Activated naive CD8-positive, alpha-beta T cell (primary cell): ENCODE results near the gene IQCF5.
"Not testable (repeated sequence)": the region's sequence is repeated elsewhere in the genome, so short reads cannot be mapped to it uniquely, and the experiment has no call there.

ENCODE experiments used
- H3K27ac Mint-ChIP-seq: one replicate; pipeline ENCODE4 v1.8.0; 2021; ENCODE audit warnings: mixed read lengths
- H3K27me3 Mint-ChIP-seq: one replicate; pipeline ENCODE4 v1.8.0; 2021; ENCODE audit warnings: mixed read lengths
- H3K36me3 Mint-ChIP-seq: one replicate; pipeline ENCODE4 v1.8.0; 2021; ENCODE audit warnings: mixed read lengths
- H3K4me1 Mint-ChIP-seq: one replicate; pipeline ENCODE4 v1.8.0; 2021; ENCODE audit warnings: low read depth, mixed read lengths
- H3K4me3 Mint-ChIP-seq: one replicate; pipeline ENCODE4 v1.8.0; 2021; ENCODE audit warnings: mild to moderate bottlenecking, mixed read lengths
- H3K9me3 Mint-ChIP-seq: one replicate; pipeline ENCODE4 v1.8.0; 2021; ENCODE audit warnings: low read depth, mixed read lengths

IQCF5 gene

GRCh38 chr3:51886447-51886846, 11.0 kb upstream of the IQCF5 start:
- Mint-ChIP-seq H3K4me3 (no peak overlapping the region), H3K27ac (no peak overlapping the region), H3K36me3 (no peaks in the 10 kb centered on the region), H3K9me3 (no peaks in the 10 kb centered on the region), H3K4me1 (peaks cover 6% of the 10 kb centered on the region), H3K27me3 (no peaks in the 10 kb centered on the region)

- peaks cover 10% of the 10 kb centered on the region for H3K27me3 Mint-ChIP-seq
These were observed 4.5 kb upstream of the IQCF5 start for GRCh38 chr3:51879937-51880336.

DNA sequence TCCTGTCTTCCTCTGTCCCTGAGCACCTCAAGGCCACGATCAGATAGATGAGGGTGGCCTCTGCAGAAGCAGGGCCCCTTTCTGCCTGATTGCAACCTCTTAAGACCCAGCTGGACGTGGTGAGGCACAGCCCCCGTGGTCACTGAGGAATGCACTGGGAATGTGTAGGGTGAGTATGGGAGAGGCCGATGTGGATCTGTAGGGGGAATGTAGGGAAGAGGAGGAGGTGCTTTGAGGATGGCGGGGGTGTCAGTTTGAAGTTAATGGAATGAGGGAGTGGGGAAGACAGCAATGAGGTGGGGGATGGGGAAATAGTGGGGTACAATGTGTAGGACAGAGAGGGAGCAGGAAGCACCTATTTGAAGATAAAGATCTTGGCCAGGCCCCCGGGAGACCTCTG, 785 bp upstream of the IQCF5 start:
- Mint-ChIP-seq H3K4me3 (no peak overlapping the region), H3K9me3 (no peaks in the 10 kb centered on the region)

More at GRCh38 chr3:51879937-51880336, 4.5 kb upstream of the IQCF5 start:
- H3K4me3 Mint-ChIP-seq, result no peak overlapping the region
- H3K36me3 Mint-ChIP-seq, result no peaks in the 10 kb centered on the region
- no peak overlapping the region for H3K27ac Mint-ChIP-seq
- H3K4me1 Mint-ChIP-seq, result no peaks in the 10 kb centered on the region
- H3K9me3 Mint-ChIP-seq, result no peaks in the 10 kb centered on the region

GRCh38 chr3:51874889-51875288, 512 bp downstream of the IQCF5 start:
- Mint-ChIP-seq H3K4me1 (peaks cover 2% of the 10 kb centered on the region), H3K27me3 (peaks cover 5% of the 10 kb centered on the region), H3K36me3 (no peaks in the 10 kb centered on the region), H3K4me3 (no peak overlapping the region), H3K27ac (no peak overlapping the region), H3K9me3 (no peaks in the 10 kb centered on the region)

More for the DNA sequence above, 785 bp upstream of the IQCF5 start:
- H3K27ac Mint-ChIP-seq, result no peak overlapping the region
- no peaks in the 10 kb centered on the region for H3K36me3 Mint-ChIP-seq
- peaks cover 10% of the 10 kb centered on the region for H3K27me3 Mint-ChIP-seq
- H3K4me1 Mint-ChIP-seq, result peaks cover 2% of the 10 kb centered on the region

- no peaks in the 10 kb centered on the region for H3K9me3 Mint-ChIP-seq
- no peaks in the 10 kb centered on the region for H3K36me3 Mint-ChIP-seq
- no peak overlapping the region for H3K4me3 Mint-ChIP-seq
- no peak overlapping the region for H3K27ac Mint-ChIP-seq
- peaks cover 4% of the 10 kb centered on the region for H3K27me3 Mint-ChIP-seq
- H3K4me1 Mint-ChIP-seq, result peaks cover 2% of the 10 kb centered on the region
These were observed 990 bp downstream of the IQCF5 start for GRCh38 chr3:51874411-51874810.

DNA sequence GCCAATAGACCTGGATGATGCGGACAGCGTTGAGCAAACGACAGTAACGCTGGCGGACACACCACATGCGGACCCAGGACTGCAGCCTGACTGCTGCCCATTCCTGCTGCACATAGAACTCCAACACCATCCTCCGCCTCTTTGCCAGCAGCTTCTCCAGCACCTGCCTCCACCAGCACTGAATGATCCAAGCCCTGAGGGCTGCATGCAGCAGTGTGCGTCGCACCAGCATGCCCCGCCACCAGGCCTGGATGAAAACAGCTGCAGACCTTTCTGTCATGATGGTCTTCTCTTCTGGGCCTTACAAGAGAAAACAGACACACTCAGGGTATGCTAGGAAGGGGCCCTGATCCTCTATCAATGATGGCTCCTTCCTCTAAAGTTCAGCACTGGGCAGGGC, 1.5 kb downstream of the IQCF5 start:
- Mint-ChIP-seq H3K36me3 (no peaks in the 10 kb centered on the region), H3K4me3 (no peak overlapping the region), H3K9me3 (no peaks in the 10 kb centered on the region), H3K4me1 (peaks cover 2% of the 10 kb centered on the region), H3K27ac (no peak overlapping the region), H3K27me3 (peaks cover 4% of the 10 kb centered on the region)

- no peaks in the 10 kb centered on the region for H3K9me3 Mint-ChIP-seq
- H3K27ac Mint-ChIP-seq, result no peak overlapping the region
- H3K4me3 Mint-ChIP-seq, result no peak overlapping the region
- H3K4me1 Mint-ChIP-seq, result peaks cover 2% of the 10 kb centered on the region
- peaks cover 4% of the 10 kb centered on the region for H3K27me3 Mint-ChIP-seq
- H3K36me3 Mint-ChIP-seq, result no peaks in the 10 kb centered on the region
These were observed 2.1 kb downstream of the IQCF5 start for GRCh38 chr3:51873253-51873766.

- Mint-ChIP-seq H3K9me3 (no peaks in the 10 kb centered on the region), H3K4me1 (no peaks in the 10 kb centered on the region), H3K4me3 (no peak overlapping the region), H3K36me3 (no peaks in the 10 kb centered on the region), H3K27me3 (peaks cover 4% of the 10 kb centered on the region), H3K27ac (no peak overlapping the region)
These were observed 6.1 kb downstream of the IQCF5 start for GRCh38 chr3:51869304-51869703.

- not testable (repeated sequence) for H3K36me3 Mint-ChIP-seq, H3K27ac Mint-ChIP-seq, H3K4me3 Mint-ChIP-seq, H3K27me3 Mint-ChIP-seq, H3K9me3 Mint-ChIP-seq, H3K4me1 Mint-ChIP-seq
These were observed 6.5 kb downstream of the IQCF5 start for GRCh38 chr3:51868896-51869295.

GRCh38 chr3:51862886-51863285, 12.5 kb downstream of the IQCF5 start:
- Mint-ChIP-seq H3K36me3 (no peaks in the 10 kb centered on the region), H3K27me3 (peaks cover 13% of the 10 kb centered on the region), H3K9me3 (no peaks in the 10 kb centered on the region), H3K4me1 (no peaks in the 10 kb centered on the region), H3K4me3 (no peak overlapping the region), H3K27ac (no peak overlapping the region)

- no peak within 1 kb of the TSS for H3K27ac Mint-ChIP-seq
- H3K4me3 Mint-ChIP-seq, result no peak within 1 kb of the TSS
- peaks cover 10% of the 10 kb centered on the region for H3K27me3 Mint-ChIP-seq
- H3K36me3 Mint-ChIP-seq, result no peaks in the 10 kb centered on the region
- H3K9me3 Mint-ChIP-seq, result no peaks in the 10 kb centered on the region
- H3K4me1 Mint-ChIP-seq, result peaks cover 2% of the 10 kb centered on the region
These were observed 14.4 kb downstream of the IQCF5 start, which contains the start of gene IQCF2 for GRCh38 chr3:51860703-51861665. Gene IQCF2, plus strand, starts transcription at chr3:51861615. Its CDS starts 52 bp downstream, at chr3:51861667.

DNA sequence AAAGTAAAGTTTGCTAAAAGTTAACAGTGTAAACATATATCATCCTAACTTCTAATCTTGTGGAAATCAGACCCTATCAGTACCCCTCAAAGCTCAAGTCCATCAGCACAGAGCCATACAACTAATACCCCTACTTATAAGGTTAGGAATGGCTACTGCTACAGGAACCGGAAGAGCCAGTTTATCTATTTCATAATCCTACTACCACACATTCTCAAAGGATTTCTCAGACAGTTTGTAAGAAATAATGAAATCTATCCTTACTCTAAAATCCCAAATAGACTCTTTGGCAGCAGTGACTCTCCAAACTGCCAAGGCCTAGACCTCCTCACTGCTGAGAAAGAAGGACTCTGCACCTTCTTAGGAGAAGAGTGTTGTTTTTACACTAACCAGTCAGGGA, 20.0 kb downstream of the IQCF5 start:
- H3K4me1 Mint-ChIP-seq, H3K9me3 Mint-ChIP-seq, H3K27me3 Mint-ChIP-seq, H3K36me3 Mint-ChIP-seq, H3K4me3 Mint-ChIP-seq, H3K27ac Mint-ChIP-seq: not testable (repeated sequence)

DNA sequence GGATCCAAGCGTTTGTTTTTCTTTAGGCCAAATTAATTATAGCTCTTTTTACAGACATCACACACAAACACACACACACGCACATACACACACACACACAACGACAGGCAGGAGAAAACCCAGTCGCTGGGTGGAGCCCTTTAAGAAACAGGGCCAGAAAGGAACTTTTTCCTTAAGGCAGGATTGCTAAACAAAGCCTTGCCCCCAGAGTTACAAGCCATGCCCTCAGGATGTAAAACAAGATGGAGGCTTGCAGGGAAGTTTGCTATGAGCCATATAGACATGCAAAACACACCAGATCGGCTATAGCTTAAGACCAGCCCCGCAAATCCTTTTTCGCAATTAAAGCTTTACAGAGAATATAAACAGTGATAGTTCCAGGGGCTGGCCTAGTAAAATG, 30.3 kb downstream of the IQCF5 start:
- no peaks in the 10 kb centered on the region for H3K4me1 Mint-ChIP-seq
- H3K27me3 Mint-ChIP-seq, result peaks cover 22% of the 10 kb centered on the region

GRCh38 chr3:51836606-51837005, 38.8 kb downstream of the IQCF5 start:
- no peak overlapping the region for H3K4me3 Mint-ChIP-seq
- H3K4me1 Mint-ChIP-seq, result no peaks in the 10 kb centered on the region
- H3K36me3 Mint-ChIP-seq, result no peaks in the 10 kb centered on the region
- no peaks in the 10 kb centered on the region for H3K9me3 Mint-ChIP-seq
- no peak overlapping the region for H3K27ac Mint-ChIP-seq
- peaks cover 16% of the 10 kb centered on the region for H3K27me3 Mint-ChIP-seq

More for the DNA sequence above, 30.3 kb downstream of the IQCF5 start:
- Mint-ChIP-seq H3K36me3 (peaks cover 8% of the 10 kb centered on the region), H3K4me3 (no peak overlapping the region), H3K9me3 (peaks cover 14% of the 10 kb centered on the region), H3K27ac (no peak overlapping the region)

GRCh38 chr3:51830836-51831385, 44.5 kb downstream of the IQCF5 start:
- Mint-ChIP-seq H3K36me3 (peaks cover 8% of the 10 kb centered on the region), H3K27ac (no peak overlapping the region), H3K4me1 (no peaks in the 10 kb centered on the region), H3K27me3 (peaks cover 11% of the 10 kb centered on the region), H3K4me3 (no peak overlapping the region), H3K9me3 (peaks cover 14% of the 10 kb centered on the region)
